ENCODE data around the gene THADA.
A peak's percentile ranks its signal among the peaks of the same experiment; 100 is the strongest.

GRCh38 chr2:43305517-43305916 is 290.3 kb downstream of the THADA start:
- TF ChIP-seq CTCF (IDR thresholded peaks at IDR 0.05): no peak
- TF ChIP-seq POLR2A (IDR thresholded peaks at IDR 0.05): peak in 1 of 4 donors; percentile 41
- TF ChIP-seq EP300 (IDR thresholded peaks at IDR 0.05): peak in 1 of 4 donors; percentile 69
- peak in 1 of 2 donors; percentile 52 for TF ChIP-seq POLR2AphosphoS5 (IDR thresholded peaks at IDR 0.05)

Measured in upper lobe of left lung (tissue), 4 donors.